ENCODE results near the gene REM1.

- no peak for TF ChIP-seq CTCF (IDR thresholded peaks at IDR 0.05)
- TF ChIP-seq POLR2A (IDR thresholded peaks at IDR 0.05) = no peak
Observed at GRCh38 chr20:31500527-31500926, 25.4 kb downstream of the REM1 start.
